Fibroblast of pulmonary artery (primary cell): ENCODE measurements around the gene LARP4B.

Experiments used
- DNase-seq: peaks from one replicate; pipeline ENCODE4 v3.0.0-alpha.2; 2010; ENCODE audit warnings: low read depth
- H3K4me3 ChIP-seq: replicated peaks from 2 replicates; pipeline ENCODE4 v1.5.1; 2011; ENCODE audit warnings: low read depth, mild to moderate bottlenecking, control low read depth, low read length, moderate library complexity
- CTCF ChIP-seq: IDR thresholded peaks from 2 replicates; pipeline ENCODE4 v1.5.1; 2011; ENCODE audit warnings: mild to moderate bottlenecking, control low read depth, low read length, inconsistent platforms; ENCODE audit errors: missing control alignments

Gene LARP4B

GRCh38 chr10:958856-959255, 27.4 kb upstream of the LARP4B start:
- no peak overlapping the region for H3K4me3 ChIP-seq
- no peak for TF ChIP-seq CTCF
- no peak for DNase-seq

- no peak for TF ChIP-seq CTCF
- DNase-seq, result no peak
- no peak overlapping the region for H3K4me3 ChIP-seq
Measured at GRCh38 chr10:958106-958505, 26.6 kb upstream of the LARP4B start.

- no peak overlapping the region for H3K4me3 ChIP-seq
- TF ChIP-seq CTCF, result no peak
- DNase-seq, result no peak
Measured at GRCh38 chr10:955820-956217, 24.3 kb upstream of the LARP4B start.

GRCh38 chr10:955127-955819, 23.8 kb upstream of the LARP4B start:
- no peak overlapping the region for H3K4me3 ChIP-seq
- DNase-seq, result no peak
- TF ChIP-seq CTCF, result no peak

GRCh38 chr10:954396-954795, 22.9 kb upstream of the LARP4B start:
- no peak overlapping the region for H3K4me3 ChIP-seq
- DNase-seq, result no peak
- TF ChIP-seq CTCF, result no peak

GRCh38 chr10:953836-954235, 22.3 kb upstream of the LARP4B start:
- DNase-seq, result no peak
- no peak for TF ChIP-seq CTCF
- H3K4me3 ChIP-seq, result no peak overlapping the region

- no peak for TF ChIP-seq CTCF
- H3K4me3 ChIP-seq, result no peak overlapping the region
- no peak for DNase-seq
Measured at GRCh38 chr10:949446-949845, 17.9 kb upstream of the LARP4B start.
